HG03095 (cell line): Measurements from ENCODE around the gene PRKCE.
A peak's percentile ranks its signal among the peaks of the same experiment; 100 is the strongest.

ENCODE experiments used
- ATAC-seq: cut with Tn5 transposase; IDR thresholded peaks from one replicate; pipeline ENCODE4 v1.9.1; 2021; ENCODE audit warnings: moderate library complexity; ENCODE audit not compliant: unreplicated experiment

Gene PRKCE

DNA sequence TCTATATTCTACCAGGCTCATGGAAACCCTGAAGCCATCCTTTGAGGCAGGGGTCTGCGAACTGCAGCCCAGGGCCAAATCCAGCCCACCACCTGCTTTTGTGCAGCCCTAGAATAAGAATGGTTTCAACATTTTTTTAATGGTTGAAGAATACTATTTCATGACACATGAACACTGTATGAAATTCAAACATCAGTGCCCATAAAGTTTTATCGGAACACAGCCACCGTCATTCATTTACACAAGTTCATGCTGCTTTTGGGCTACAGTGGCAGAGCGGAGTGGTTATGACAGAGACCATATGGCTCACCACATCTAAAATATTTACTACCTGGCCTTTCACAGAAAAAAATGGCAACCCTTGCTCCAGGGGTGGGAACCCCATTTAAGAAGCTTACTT is 521.6 kb downstream of the PRKCE start:
- ATAC-seq = no peak

DNA sequence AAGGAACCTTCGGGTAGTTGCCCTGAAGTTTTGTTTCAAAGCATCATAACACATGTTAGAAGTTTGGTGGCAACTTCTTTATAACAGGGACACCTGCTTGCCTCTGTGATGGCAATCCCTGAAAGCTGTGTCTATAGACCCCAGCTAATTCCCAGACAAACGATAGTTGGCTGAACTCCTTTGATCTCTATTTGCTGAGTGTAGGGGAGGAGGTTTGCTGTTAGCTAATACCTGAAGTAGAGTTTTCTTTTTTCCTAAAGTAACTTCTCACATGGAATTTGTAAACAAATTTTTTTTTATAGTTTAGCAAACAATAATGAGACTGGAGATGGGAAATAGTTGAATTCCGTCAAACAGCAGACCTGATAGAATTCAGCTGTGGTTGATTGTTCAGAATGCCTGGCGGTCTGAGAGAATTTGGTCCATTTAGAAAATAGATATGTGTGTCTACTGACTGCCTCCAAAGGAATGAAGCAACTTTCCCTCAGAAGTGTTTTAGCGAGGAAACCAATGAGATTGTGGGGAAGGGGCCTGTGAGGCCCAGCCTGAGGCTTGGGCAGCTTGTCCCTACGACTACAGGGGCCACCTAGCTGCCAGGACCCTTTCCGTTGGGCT is 522.3 kb downstream of the PRKCE start:
- ATAC-seq = no peak

DNA sequence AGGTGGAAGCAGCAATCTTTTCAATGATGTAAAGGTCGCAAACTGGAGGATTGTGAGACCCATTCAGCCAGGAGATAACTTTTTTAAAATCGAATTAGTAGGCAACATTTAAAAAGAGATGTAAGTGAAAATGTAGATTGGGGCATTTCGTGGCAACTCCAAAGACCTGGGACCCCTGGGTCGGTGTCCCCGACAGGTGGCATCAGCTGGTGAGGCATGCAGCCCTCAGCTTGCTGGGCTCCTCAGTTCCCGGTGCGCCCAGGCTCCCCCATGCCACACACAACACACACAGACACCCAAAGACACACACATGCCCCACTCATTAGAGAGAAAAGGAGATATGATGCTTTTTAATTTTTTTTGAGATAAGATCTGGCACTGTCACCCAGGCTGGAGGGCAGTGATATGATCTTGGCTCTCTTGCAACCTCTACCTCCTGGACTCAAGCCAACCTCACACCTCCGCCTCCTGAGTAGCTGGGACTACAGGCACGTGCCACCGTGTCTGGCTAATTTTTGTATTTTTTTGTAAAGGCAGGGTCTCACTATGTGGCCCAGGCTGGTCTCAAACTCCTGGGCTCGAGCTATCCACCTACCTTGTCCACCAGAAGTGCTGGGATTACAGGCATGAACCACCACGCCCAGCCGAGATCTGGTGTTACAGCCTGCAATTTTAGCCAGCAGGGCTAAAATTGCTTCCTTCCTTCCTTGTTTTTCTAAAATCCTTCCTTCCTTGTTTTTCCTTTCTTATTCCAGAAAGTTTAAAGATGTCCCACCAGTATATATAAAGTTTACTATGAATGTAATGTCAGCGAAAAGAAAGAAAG is 523.1 kb downstream of the PRKCE start:
- no peak for ATAC-seq

DNA sequence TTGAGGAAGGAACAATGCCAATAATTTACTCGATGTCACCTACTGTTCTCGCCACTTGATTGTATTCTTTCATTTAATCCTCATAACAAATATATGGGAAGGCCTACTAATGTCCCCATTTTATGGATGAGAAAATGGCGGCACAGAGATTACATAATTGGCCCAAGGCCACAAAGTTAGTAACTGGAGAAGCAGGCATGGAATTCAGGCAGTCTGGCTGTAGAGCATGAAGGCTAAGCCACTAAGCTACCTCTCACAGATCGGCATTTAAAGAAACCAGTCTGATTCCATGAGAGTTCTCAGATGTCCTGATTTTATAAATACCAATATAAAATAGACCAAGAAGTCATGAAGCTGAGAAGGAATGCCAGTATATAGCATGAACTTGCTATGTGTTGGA is 523.9 kb downstream of the PRKCE start:
- ATAC-seq = no peak

DNA sequence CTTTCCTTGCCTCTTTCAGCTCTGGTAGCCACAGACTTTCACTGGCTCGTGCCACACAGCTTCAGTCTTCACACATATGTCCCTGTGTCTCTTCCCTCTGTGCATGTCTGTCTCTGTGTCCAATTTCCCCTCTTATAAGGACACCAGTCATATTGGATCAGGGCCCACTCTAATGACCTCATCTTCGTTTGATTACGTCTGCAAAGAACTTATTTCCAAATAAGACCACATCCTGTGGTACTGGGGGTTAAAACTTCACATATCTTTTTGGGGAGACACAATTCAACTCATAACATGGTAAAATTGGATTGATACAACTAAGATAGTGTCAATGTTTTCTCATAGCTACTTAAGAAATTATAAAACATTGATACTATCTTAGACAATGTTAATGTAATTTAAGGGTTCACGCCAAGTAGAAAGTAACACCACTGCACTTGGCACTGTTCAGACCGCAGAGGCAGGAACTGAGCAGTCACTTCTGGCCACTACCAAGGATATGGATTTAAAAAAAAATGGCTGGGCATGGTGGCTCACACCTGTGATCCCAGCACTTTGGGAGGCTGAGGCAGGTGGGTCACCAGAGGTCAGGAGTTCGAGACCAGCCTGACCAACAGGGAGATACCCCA is 526.1 kb downstream of the PRKCE start:
- no peak for ATAC-seq

DNA sequence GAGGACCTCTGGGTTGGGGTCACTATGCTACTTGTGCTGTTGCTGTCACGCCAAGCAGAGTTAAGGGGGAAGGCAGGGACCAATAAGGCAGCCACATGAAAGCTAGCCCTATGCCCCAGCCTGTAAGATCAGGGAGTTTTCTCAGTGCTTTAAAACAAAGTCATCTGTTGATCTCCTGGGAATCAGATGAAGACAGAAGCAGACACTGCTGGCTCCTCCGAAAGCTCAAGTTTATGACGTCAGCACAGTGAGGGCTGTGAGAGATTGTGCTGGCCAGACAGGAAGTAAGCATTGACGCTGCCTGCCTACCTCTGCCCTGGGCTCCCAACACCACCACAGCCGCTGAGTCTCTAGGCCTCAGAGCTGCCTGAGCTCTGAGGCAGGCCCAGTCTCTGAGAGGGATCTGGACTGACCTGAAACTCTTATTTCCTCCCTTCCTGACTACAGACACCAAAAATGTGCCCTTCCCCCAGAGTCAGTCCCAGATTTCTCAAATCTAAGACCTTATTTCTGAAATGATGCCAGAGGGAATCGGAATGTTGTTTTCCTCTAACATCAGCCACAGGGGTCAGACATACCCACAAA is 527.7 kb downstream of the PRKCE start:
- peak; percentile 57 for ATAC-seq

DNA sequence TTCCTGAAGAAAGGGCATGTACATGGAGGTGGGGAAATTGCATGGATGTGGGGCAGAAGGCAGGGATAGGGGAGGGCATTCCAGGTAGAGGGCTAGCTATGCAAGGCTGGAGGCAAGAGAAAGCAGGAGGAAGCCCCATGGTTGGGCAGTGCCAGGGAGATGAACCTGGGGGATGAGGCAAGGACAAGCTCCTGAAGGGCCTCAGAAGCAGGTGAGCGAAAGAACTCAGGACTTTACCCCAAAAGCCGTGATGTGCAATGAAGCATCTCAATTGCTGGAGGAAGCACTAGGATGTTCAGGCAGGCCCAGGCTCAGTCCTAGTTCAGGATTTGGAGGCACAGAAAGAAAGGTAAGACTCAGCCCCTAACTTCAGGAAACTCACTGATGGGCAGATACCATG is 528.7 kb downstream of the PRKCE start:
- ATAC-seq = no peak

DNA sequence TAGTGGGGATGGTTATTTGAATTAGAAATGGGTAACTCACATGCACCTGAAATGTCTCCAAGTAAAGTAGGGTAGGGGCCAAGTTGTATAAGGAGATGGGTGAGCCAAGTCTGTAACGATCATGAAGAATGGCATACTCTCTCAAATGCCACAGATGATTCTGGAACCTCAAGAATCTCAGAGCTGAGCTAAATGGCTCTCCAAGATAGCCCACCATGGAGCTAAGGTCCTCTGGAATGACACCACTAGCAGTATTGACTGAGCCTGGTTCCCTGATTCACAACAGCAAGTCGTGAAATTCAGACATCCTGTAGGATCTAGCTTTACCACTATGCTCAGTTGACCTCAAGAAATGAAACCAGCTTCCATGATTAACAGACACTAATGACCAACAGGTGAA is 529.8 kb downstream of the PRKCE start:
- ATAC-seq = no peak

DNA sequence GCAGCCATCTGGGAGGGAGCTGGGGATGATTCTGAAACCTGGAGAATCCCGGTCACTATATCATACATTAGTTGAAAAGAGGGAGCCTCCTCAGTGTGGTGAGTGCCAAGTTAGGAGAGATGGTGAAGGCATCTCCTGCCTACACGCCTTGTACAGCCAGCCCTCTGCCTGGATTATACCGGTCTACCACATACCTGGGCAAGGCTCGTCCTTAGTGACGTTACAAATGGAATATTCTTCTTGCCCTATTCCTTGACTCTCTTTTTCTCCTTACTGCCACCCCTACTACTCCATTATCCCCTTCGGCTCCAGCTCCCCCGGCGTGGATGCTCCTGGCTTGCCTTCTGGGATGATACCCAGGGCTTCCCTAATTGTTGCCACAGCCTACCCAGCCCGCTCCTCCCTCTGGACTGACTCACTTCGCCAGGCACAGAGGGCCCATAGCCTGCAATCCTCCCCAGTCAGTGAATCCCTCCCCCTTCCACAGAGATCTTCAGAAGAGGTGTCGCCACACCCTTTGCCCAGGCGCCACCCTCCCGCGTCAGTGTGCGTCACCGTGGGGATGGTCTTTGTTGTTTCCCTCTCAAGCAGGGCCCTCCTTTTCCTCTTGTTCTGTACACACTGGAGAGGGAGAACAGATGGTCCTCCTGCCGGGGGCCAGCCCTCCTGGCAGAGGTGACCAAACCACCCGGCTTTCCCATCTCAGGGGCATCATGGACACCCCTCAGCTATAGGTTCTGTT is 530.5 kb downstream of the PRKCE start:
- ATAC-seq = no peak

DNA sequence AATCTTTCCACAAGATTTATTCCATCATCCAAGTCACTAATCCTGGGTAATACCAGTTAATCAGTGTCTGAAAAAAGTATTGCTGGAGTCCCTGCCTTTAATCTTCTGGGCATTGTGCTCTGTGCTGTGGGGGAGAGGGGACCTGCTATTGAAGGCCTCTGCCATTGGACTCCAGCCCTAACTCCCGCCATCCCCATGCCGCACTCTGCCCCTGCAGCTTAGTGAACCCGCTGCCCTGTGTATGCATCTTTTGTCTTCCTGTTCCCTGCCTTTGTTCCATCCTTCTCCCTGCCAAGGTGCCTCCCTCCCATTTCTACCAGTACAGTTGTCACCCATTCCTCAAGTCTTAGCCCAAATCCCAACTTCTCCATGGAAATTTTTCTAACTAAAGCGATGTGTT is 532.0 kb downstream of the PRKCE start:
- ATAC-seq = no peak

DNA sequence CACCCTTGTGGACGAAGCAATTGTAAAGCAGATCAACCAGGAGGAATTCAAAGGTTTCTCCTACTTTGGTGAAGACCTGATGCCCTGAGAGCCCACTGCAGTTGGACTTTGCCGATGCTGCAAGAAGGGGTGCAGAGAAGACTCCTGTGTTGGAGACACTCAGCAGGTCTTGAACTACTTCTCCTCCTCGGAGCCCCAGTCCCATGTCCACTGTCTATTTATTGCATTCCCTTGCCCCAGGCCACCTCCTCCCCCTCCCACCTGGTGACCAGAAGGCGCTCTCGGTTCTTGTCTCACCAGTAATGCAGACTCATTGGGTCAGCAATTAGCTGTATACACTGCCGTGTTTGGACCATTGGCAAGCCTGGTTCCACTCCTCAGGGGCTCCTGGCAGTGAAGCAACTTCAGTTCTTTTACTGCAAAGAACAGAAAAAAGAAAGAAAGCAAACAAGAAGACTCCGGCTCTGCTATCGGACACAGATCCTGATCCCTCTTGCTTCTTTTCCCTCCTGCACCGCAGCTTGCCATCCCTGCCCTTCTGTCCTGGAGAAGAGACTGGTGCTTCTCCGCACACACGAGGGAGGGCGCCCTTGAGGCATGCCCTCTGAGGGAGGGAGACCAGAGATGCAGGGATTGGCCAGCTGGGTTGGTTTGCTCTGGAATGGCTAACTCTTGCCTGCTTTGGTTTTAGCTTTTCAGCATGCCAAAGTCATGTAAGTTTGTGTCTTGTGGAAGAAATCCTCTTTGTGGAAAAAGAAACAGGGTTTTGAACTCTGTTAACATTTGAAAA is 533.5 kb downstream of the PRKCE start:
- ATAC-seq = no peak

DNA sequence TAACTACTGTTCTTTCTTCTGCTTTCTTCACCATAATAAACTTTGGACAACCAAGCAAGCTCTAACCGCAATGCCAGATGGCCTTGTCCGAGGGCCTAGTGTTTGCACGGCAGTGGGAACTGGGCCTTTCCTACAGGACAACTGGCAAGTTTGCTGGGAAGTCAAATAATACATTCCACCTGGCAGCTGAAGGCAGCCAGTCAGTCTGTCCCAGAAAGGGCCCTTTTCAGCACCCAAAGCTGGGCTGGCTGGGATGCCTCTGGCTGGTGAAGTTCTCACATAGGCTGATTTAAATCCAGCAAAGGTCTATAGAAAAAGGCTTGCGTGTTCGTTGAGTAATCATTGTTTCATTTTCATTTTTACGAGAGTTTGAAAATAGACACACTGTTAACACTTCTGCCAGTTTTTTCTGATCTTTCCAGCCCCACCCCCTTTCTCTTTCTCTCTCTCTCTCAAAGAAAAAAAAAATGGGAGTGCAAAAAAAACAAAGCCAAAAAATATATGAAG is 535.7 kb downstream of the PRKCE start:
- peak; percentile 93 for ATAC-seq

DNA sequence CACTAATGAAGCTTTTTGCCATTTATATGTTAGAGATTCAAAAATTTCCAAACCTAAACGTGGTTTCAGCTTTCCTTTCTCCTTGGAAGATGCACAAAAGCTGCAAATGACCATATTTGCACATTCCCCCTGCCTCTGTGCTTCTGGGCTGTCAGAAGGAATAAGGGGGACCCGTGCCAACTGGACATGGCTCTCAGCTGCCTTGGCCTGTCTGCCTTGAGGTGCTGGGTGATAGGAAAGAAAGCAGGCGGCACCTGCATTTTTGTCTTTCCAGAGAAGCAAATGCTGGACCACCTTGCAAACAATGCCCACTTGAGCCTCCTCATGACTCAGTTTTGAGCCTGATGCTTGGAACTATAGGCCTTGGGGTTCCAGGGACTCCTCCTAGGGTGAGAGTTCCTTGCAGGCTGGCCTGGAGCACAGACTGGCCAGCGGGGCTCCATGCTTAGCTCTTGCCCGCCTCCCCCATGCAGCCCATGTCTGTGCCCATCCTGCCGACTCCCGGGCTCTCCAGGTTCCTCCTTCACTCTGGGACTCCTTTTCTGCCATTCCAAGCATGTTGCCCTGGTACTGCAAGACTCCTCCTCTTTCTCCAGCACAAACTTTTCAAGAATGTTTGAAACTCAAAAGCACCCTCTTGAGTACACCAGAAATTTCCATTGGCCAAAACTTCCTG is 536.7 kb downstream of the PRKCE start:
- ATAC-seq = no peak

DNA sequence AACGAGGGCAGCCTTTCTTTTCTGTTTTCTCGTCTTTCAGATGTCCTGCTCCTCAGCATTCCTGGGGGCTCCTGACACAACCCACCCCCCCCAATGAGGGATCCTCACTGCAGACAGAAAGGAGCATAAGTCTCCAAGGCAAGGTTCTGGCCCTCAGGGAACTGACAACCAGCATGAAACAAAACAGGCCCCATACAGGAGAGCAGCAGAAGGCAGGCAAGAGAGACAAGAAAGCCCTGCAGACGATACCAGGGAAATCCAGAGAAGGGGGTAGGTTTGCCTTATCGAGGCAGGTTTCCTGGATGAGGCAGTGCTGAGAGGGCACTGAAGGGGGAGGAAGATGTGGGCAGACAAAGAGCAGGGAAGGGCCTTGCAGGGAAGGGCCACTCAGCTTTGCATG is 541.9 kb downstream of the PRKCE start:
- ATAC-seq = no peak

DNA sequence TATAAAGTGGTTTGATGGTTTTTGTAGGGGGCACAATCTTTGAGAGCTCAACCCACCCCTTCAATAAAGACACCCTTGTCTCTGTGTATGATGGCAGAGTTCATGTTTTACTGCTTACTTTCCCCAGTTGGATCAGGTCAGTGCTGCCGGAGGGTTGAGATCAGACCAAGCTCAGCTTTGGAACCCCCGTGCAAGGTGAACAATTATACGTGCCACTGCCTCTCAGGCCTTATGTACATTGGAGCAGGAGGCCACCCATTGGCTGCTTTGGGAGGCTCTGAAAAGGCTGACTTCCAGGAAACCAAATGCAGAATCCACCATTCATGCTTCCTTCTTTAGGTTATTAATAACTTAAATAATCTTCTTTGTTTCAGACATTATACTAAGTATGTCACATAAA is 542.4 kb downstream of the PRKCE start:
- no peak for ATAC-seq

DNA sequence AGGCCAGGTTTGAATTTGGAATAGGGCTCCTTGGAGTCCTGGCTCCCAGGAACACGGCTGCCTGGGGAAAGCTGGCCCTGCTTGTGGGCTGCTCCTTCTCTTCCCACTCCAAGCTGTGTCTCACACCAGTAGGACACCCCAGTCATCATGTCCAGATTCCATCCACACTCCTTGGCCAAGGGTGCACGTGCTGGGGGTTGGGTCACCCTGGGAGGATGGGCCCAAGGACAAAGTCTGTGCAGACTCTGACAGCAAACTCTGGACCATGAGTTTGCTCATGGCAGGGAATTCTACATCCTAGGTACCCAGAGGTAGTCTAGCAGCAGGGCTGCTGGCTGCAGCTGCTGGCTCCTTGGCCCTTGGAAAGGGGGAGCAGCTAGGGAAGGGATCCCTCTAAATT is 543.4 kb downstream of the PRKCE start:
- no peak for ATAC-seq

DNA sequence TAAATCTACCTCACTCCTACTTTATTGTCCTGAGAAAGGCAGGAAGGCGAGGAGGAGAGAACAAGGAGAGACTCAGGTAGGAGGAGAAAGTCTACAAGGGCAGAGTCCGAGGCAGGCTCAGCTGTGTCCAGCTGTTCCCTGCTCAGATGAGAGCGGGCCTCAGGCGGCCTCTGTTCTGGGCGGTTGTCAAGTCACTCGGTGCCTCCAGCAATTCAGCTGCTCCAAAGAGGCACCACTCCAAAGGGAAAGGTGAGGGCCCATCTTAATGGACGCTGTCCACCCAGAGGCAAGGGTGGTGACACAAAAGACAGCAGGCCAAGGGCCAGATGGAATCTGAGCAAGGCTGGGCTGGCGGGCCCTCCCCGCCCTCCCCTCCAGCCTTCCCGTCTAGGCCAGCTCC is 544.3 kb downstream of the PRKCE start:
- ATAC-seq = no peak

DNA sequence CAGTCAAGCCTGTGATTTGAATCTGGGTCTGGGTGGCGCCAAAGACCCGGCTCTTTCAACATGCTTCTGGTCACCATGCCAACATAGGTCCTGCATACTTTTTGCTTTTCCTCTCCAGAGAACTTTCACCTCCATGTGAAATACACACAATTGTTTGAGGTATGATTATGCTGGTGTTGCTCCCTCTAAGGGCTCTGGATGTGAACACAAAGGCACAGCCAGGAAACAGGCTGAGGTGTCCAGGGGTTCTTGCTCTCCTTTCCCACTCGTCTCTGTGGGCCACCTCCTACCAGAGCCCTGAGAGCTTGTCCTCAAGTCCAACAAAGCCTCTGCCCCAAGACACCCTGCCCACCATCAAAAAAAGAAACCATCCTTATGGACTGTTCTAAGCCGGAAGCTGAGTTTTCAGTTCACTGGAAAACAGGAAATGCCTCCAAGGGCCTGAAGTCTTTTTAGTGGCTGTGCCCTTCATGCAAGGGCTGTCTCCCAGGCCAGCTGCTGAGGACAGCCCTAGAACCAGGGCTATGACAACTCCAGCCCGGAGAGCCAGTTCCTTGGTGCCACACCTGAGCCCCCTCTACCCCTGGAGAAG is 545.5 kb downstream of the PRKCE start:
- no peak for ATAC-seq

DNA sequence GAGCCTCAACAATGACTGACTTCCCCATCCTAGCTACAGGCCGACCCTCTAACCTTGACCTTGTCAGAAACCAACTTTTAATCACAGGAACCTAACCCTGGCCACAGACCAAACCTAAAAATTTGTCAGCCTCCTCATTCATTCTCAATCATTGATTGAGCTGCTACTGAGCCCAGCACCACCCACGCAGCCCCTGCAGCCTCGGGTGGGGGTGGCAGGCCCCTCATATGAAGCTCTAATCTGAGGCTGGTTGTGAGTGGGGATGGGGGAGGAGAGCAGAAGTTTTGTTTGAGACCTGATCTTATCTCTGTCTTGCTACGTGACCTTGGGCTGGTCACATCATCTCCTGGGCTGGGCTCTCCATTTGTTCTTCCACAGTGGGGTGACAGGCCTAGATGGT is 546.2 kb downstream of the PRKCE start:
- ATAC-seq = no peak
